ENCODE results near the gene HMG20A.

Gene HMG20A

DNA sequence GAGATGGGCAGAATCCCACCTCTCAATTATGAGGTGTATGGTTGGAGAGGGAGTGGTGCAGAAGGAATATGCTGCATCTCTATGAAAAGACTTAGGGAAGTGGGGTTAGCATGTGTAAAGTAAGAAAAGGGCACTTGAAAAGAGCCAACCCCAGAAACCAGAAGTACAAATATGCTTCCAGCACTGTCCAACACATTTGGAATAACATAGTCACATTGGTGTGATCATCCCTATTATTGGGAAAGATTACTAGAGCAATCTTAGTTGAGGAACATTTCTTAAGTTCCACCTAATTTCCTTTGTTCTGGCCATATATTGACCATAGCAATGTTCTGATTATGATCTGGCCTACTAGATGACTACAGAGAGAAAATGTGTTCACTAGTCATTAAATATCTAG lies 34.3 kb downstream of the HMG20A start:
- TF ChIP-seq, protein P1, sequence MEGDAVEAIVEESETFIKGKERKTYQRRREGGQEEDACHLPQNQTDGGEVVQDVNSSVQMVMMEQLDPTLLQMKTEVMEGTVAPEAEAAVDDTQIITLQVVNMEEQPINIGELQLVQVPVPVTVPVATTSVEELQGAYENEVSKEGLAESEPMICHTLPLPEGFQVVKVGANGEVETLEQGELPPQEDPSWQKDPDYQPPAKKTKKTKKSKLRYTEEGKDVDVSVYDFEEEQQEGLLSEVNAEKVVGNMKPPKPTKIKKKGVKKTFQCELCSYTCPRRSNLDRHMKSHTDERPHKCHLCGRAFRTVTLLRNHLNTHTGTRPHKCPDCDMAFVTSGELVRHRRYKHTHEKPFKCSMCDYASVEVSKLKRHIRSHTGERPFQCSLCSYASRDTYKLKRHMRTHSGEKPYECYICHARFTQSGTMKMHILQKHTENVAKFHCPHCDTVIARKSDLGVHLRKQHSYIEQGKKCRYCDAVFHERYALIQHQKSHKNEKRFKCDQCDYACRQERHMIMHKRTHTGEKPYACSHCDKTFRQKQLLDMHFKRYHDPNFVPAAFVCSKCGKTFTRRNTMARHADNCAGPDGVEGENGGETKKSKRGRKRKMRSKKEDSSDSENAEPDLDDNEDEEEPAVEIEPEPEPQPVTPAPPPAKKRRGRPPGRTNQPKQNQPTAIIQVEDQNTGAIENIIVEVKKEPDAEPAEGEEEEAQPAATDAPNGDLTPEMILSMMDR (IDR thresholded peaks at IDR 0.05), result no peak

DNA sequence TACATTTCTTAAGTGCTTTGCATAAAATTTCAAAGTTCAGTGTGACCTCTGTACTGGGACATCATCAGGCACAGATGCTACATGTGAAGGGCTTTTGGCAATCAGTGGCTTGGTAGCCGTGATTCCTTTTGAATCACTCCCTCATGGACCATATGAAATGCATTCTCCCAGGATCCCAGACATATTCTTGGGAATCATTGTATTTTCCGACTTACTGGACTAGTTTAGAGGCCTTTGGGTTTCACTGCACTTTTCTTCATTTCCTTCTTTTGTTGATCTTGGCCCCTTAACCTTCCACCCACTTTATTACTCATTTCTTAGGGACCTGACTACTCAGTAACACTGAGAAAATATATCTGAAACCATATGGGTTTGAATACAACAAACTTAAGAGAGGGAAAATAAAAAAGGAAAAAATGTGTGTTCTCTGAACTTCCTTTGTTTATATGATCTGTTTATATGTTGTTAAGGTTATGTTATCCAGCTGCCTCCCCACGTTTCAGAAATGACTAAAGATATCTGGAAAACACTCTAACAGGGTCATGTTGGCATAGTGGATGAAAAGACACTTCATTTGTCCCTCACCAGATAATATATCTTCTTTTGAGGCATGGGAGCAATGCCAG lies 35.1 kb downstream of the HMG20A start:
- TF ChIP-seq, protein P1 (IDR thresholded peaks at IDR 0.05), result no peak

- TF ChIP-seq, protein P1 (IDR thresholded peaks at IDR 0.05), result no peak
Observed at GRCh38 chr15:77456746-77457145, 36.1 kb downstream of the HMG20A start.

- TF ChIP-seq, protein P1 (IDR thresholded peaks at IDR 0.05), result no peak
Observed at GRCh38 chr15:77457191-77457904, 36.7 kb downstream of the HMG20A start.

GRCh38 chr15:77457905-77458265 lies 37.2 kb downstream of the HMG20A start:
- TF ChIP-seq, protein P1 (IDR thresholded peaks at IDR 0.05), result no peak

GRCh38 chr15:77459031-77459430 lies 38.3 kb downstream of the HMG20A start:
- TF ChIP-seq, protein P1 (IDR thresholded peaks at IDR 0.05), result no peak

- TF ChIP-seq, protein P1 (IDR thresholded peaks at IDR 0.05), result no peak
Observed at GRCh38 chr15:77461486-77461885, 40.8 kb downstream of the HMG20A start.
